Neural progenitor cell (in vitro differentiated cells): Measurements from ENCODE around the gene DIDO1. TPM values are rescaled to one million over a fixed set of nuclear protein-coding genes. Genes with fewer than 3 reads are reported as not detected.

ENCODE experiments used
- DNase-seq: peaks from one replicate; pipeline ENCODE4 v3.0.0-alpha.2; 2016; ENCODE audit warnings: low spot score
- H2AFZ ChIP-seq: fragments of 200-600 bp; sonication (generic); replicated peaks from 2 replicates; pipeline ENCODE4 v1.6.1; 2016; ENCODE audit warnings: antibody characterized with exemption
- H3F3A ChIP-seq: fragments of 200-600 bp; sonication (generic); 2 replicates; pipeline ENCODE4 v1.6.1; 2016; ENCODE audit warnings: antibody characterized with exemption, low read depth
- H3K27ac ChIP-seq: fragments of 200-600 bp; sonication (generic); 2 replicates; pipeline ENCODE4 v1.5.1; 2016; ENCODE audit warnings: mild to moderate bottlenecking
- H3K27me3 ChIP-seq: fragments of 200-600 bp; sonication (generic); 2 replicates; pipeline ENCODE4 v1.6.1; 2016; ENCODE audit warnings: mild to moderate bottlenecking, moderate library complexity
- H3K36me3 ChIP-seq: fragments of 200-600 bp; sonication (generic); 2 replicates; pipeline ENCODE4 v1.5.1; 2016
- H3K4me1 ChIP-seq: fragments of 200-600 bp; sonication (generic); 2 replicates; pipeline ENCODE4 v1.6.1; 2016; ENCODE audit warnings: mixed run types
- H3K4me2 ChIP-seq: fragments of 200-600 bp; sonication (generic); 2 replicates; pipeline ENCODE4 v1.6.1; 2016
- H3K4me3 ChIP-seq: fragments of 200-600 bp; sonication (generic); 2 replicates; pipeline ENCODE4 v1.5.1; 2016
- H3K79me2 ChIP-seq: fragments of 200-600 bp; sonication (generic); 2 replicates; pipeline ENCODE4 v1.6.1; 2016; ENCODE audit warnings: low read depth
- H3K9ac ChIP-seq: fragments of 200-600 bp; sonication (generic); 2 replicates; pipeline ENCODE4 v1.6.1; 2016
- H3K9me3 ChIP-seq: fragments of 200-600 bp; sonication (generic); 2 replicates; pipeline ENCODE4 v1.5.1; 2016; ENCODE audit warnings: low read depth
- H4K20me1 ChIP-seq: fragments of 200-600 bp; sonication (generic); 2 replicates; pipeline ENCODE4 v1.6.1; 2016; ENCODE audit warnings: low read depth
- H3K27ac Mint-ChIP-seq: 3 replicates; pipeline ENCODE4 v1.8.0; 2021; ENCODE audit warnings: mixed read lengths
- H3K27me3 Mint-ChIP-seq: 2 replicates; pipeline ENCODE4 v1.8.0; 2022; ENCODE audit warnings: low read depth, mild to moderate bottlenecking, inconsistent platforms, moderate library complexity, mixed read lengths; ENCODE audit not compliant: insufficient read depth
- H3K36me3 Mint-ChIP-seq: 3 replicates; pipeline ENCODE4 v1.8.0; 2021; ENCODE audit warnings: mixed read lengths
- H3K4me1 Mint-ChIP-seq: 3 replicates; pipeline ENCODE4 v1.8.0; 2021; ENCODE audit warnings: mixed read lengths
- H3K4me3 Mint-ChIP-seq: 3 replicates; pipeline ENCODE4 v1.8.0; 2021; ENCODE audit warnings: mild to moderate bottlenecking, moderate library complexity, mixed read lengths
- H3K9me3 Mint-ChIP-seq: 3 replicates; pipeline ENCODE4 v1.8.0; 2020; ENCODE audit warnings: mixed read lengths
- EZH2 ChIP-seq: fragments of 200-600 bp; sonication (generic); IDR thresholded peaks from 2 replicates; pipeline ENCODE4 v1.6.1; 2017; ENCODE audit warnings: antibody characterized with exemption, mild to moderate bottlenecking, moderate library complexity
- EZH2phosphoT487 ChIP-seq: fragments of 200-600 bp; sonication (generic); IDR thresholded peaks from 2 replicates; pipeline ENCODE4 v1.6.1; 2017; ENCODE audit warnings: antibody characterized with exemption
- total RNA-seq: library from RNA; depleted of rRNA; stranded (reverse); fragments of >200 nt; gene quantifications from 2 replicates; pipeline ENCODE4 v1.2.3, GENCODE V29; 2015; ENCODE audit warnings: low replicate concordance
- TF ChIP-seq, protein P1 (sequence below): fragments of 200-600 bp; sonication (generic); IDR thresholded peaks from 2 replicates; pipeline ENCODE4 v1.5.1; 2017; ENCODE audit warnings: antibody characterized with exemption, mild to moderate bottlenecking

DIDO1 gene
- total RNA-seq, 1 donor from 2014 or later: 64.5 TPM

DNA sequence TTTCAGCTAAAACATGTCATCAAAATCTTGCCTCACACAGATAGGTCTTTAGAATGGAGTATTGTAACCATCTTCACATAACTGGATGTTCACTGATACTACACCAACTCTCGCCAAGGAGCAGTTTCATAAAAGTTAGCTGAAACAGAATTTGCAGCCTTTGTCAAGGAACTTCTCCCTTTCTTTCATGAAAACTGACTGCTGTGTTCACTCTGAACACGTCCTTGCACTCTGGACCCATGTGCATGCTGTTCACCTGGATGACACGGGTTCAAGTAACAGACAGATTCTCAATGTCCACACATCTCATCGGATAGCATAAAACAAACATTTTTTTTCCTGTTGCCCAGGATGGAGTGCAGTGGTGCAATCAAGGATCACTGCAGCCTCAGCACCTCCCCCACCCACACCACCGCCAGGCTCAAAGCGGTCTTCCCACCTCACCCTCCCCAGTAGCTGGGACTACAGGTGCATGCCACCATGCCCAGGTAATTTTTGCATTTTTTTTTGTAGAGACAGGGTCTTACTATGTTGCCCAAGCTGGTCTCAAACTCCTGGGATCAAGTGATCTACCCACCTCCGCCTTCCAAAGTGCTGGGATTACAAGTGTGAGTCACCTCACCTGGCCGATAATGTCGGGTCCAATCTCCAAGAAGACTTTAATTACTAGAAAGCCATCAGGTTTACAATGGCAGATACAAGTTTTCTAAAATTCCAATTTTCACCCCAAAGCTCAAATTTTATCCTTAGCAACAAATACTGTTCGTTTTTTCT, 9.4 kb downstream of the DIDO1 start:
- no peak overlapping the region for H3K4me3 ChIP-seq
- H3F3A ChIP-seq: peaks cover 48% of the 10 kb centered on the region
- H3K9ac ChIP-seq: no peak overlapping the region
- peaks cover 100% of the 10 kb centered on the region for H4K20me1 ChIP-seq
- peaks cover 100% of the 10 kb centered on the region for H3K79me2 ChIP-seq
- H3K27me3 Mint-ChIP-seq: peaks cover 2% of the 10 kb centered on the region
- no peaks in the 10 kb centered on the region for H3K27me3 ChIP-seq
- no peaks in the 10 kb centered on the region for H3K36me3 ChIP-seq
- no peaks in the 10 kb centered on the region for H3K9me3 Mint-ChIP-seq
- H3K4me1 Mint-ChIP-seq: peaks cover 70% of the 10 kb centered on the region
- H3K27ac Mint-ChIP-seq: peak overlapping the region; percentile 73
- no peak for TF ChIP-seq EZH2
- TF ChIP-seq EZH2phosphoT487: no peak
- TF ChIP-seq, protein P1, sequence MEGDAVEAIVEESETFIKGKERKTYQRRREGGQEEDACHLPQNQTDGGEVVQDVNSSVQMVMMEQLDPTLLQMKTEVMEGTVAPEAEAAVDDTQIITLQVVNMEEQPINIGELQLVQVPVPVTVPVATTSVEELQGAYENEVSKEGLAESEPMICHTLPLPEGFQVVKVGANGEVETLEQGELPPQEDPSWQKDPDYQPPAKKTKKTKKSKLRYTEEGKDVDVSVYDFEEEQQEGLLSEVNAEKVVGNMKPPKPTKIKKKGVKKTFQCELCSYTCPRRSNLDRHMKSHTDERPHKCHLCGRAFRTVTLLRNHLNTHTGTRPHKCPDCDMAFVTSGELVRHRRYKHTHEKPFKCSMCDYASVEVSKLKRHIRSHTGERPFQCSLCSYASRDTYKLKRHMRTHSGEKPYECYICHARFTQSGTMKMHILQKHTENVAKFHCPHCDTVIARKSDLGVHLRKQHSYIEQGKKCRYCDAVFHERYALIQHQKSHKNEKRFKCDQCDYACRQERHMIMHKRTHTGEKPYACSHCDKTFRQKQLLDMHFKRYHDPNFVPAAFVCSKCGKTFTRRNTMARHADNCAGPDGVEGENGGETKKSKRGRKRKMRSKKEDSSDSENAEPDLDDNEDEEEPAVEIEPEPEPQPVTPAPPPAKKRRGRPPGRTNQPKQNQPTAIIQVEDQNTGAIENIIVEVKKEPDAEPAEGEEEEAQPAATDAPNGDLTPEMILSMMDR: no peak
- H3K4me1 ChIP-seq: peaks cover 69% of the 10 kb centered on the region
- no peaks in the 10 kb centered on the region for H3K9me3 ChIP-seq
- H3K36me3 Mint-ChIP-seq: peaks cover 5% of the 10 kb centered on the region
- no peak overlapping the region for H3K4me3 Mint-ChIP-seq
- H2AFZ ChIP-seq: no peak overlapping the region
- DNase-seq: no peak
- H3K27ac ChIP-seq: no peak overlapping the region
- H3K4me2 ChIP-seq: peak overlapping the region; percentile 43

DNA sequence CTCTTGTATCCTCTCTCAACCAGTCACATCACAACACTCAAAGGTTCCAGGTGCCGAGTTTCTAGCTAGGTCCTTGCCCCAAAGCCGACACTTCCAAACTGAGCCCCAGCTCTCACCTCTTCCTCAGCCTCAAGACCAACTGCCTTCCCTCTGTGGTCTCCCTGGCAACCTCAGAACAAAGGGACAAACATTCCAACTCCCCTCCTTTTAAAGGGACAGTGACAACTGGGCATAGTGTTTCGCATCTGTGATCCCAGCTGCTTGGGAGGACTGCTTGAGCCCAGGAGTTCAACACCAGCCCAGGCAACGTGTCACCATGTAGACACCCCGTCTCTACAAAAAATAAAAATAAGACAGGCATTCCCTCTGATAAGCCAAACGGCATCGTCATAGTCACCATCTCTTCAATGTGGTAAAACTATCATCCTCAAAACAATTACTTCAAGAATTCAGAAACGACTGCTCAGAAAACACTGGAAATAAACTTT, 11.3 kb downstream of the DIDO1 start:
- TF ChIP-seq, protein P1: no peak
- TF ChIP-seq EZH2 (no peak), EZH2phosphoT487 (no peak)
- Mint-ChIP-seq H3K27me3 (peaks cover 2% of the 10 kb centered on the region), H3K27ac (peak overlapping the region; percentile 84), H3K4me1 (peaks cover 58% of the 10 kb centered on the region), H3K9me3 (no peaks in the 10 kb centered on the region), H3K36me3 (peaks cover 19% of the 10 kb centered on the region), H3K4me3 (peak overlapping the region; percentile 78)
- peak; percentile 88 for DNase-seq
- Histone ChIP-seq H2AFZ (no peak overlapping the region), H3K27ac (no peak overlapping the region), H4K20me1 (peaks cover 100% of the 10 kb centered on the region), H3K9ac (no peak overlapping the region), H3F3A (peaks cover 36% of the 10 kb centered on the region), H3K9me3 (no peaks in the 10 kb centered on the region), H3K36me3 (no peaks in the 10 kb centered on the region), H3K4me1 (peaks cover 53% of the 10 kb centered on the region), H3K79me2 (peaks cover 100% of the 10 kb centered on the region), H3K4me2 (peak overlapping the region; percentile 71), H3K4me3 (peak overlapping the region; percentile 21), H3K27me3 (no peaks in the 10 kb centered on the region)

DNA sequence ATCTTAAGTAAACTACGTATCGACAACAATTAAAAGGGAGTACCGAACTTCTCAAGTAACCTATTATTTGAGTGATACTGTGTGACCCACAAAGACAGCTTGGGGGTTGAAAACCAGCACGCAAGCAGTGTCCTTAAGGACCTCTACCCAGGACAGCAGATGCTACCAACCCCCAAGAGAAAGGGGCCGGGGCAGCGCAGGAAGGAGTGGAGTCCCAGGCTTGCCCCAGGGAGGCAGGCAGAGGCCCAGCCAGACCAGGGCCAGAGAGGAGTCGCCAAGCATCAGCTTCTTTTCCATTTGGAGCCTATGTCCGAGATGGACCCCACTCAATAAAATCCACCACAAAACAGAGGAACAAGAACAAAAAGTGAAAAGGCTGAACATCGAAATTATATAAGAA, 11.9 kb downstream of the DIDO1 start:
- Histone ChIP-seq H3K36me3 (no peaks in the 10 kb centered on the region), H3K4me3 (peak overlapping the region; percentile 21), H3K27me3 (no peaks in the 10 kb centered on the region), H3K79me2 (peaks cover 100% of the 10 kb centered on the region), H3K4me1 (peaks cover 47% of the 10 kb centered on the region), H3F3A (peaks cover 31% of the 10 kb centered on the region), H3K9me3 (no peaks in the 10 kb centered on the region), H3K9ac (no peak overlapping the region), H3K4me2 (peak overlapping the region; percentile 71), H2AFZ (no peak overlapping the region), H4K20me1 (peaks cover 100% of the 10 kb centered on the region), H3K27ac (no peak overlapping the region)
- peaks cover 2% of the 10 kb centered on the region for H3K27me3 Mint-ChIP-seq
- no peak overlapping the region for H3K27ac Mint-ChIP-seq
- H3K36me3 Mint-ChIP-seq: peaks cover 24% of the 10 kb centered on the region
- no peaks in the 10 kb centered on the region for H3K9me3 Mint-ChIP-seq
- DNase-seq: no peak
- H3K4me3 Mint-ChIP-seq: no peak overlapping the region
- peaks cover 52% of the 10 kb centered on the region for H3K4me1 Mint-ChIP-seq
- no peak for TF ChIP-seq EZH2phosphoT487
- TF ChIP-seq, protein P1: no peak
- no peak for TF ChIP-seq EZH2
